Activated CD4-positive, alpha-beta T cell treated with anti-CD3 and anti-CD28 coated beads, Interleukin-2, amount 50 U/mL, for 24 hours (primary cell): Measurements from ENCODE around the gene UGGT1.
A peak's percentile ranks its signal among the peaks of the same experiment; 100 is the strongest.

Experiments used
- DNase-seq, 2 donors: peaks; one replicate each; pipeline ENCODE4 v3.0.0-alpha.2; 2020; ENCODE audit warnings: low read depth in 1 of 2, low spot score in 1 of 2

UGGT1 gene

DNA sequence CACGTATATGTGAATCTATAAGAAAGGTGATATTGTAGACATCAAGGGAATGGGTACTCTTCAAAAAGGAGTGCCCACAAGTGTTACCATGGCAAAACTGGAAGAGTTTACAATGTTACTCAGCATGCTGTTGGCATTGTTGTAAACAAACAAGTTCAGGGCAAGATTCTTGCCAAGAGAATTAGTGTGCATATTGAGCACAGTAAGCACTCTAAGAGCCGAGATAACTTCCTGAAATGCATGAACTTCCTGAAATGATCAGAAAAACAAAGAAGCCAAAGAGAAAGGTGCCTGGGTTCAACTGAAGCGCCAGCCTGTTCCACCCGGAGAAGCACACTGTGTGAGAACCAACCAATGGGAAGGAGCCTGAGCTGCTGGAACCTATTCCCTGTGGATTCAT, 126.7 kb downstream of the UGGT1 start:
- DNase-seq = no peak

- DNase-seq = no peak
Measured at GRCh38 chr2:128219891-128220290, 128.9 kb downstream of the UGGT1 start.

- DNase-seq = no peak
Measured at GRCh38 chr2:128227862-128228261, 136.9 kb downstream of the UGGT1 start.

DNA sequence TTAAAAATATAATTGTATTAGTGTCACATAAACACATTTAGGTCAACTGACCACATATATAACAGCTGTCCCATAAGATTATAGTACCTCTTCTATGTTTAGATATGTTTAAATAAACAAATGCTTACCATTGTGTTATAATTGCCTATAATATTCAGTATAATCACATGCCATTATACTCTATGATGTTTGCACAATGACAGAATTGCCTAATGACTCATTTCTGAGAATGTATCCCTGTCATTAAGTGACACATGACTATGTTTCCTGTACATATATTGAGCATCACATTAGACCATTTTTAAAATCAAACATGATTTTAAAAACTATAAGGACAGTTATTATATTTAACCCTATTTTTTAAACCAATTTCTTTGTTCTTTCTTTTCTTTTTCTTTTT, 137.9 kb downstream of the UGGT1 start:
- DNase-seq = no peak

DNA sequence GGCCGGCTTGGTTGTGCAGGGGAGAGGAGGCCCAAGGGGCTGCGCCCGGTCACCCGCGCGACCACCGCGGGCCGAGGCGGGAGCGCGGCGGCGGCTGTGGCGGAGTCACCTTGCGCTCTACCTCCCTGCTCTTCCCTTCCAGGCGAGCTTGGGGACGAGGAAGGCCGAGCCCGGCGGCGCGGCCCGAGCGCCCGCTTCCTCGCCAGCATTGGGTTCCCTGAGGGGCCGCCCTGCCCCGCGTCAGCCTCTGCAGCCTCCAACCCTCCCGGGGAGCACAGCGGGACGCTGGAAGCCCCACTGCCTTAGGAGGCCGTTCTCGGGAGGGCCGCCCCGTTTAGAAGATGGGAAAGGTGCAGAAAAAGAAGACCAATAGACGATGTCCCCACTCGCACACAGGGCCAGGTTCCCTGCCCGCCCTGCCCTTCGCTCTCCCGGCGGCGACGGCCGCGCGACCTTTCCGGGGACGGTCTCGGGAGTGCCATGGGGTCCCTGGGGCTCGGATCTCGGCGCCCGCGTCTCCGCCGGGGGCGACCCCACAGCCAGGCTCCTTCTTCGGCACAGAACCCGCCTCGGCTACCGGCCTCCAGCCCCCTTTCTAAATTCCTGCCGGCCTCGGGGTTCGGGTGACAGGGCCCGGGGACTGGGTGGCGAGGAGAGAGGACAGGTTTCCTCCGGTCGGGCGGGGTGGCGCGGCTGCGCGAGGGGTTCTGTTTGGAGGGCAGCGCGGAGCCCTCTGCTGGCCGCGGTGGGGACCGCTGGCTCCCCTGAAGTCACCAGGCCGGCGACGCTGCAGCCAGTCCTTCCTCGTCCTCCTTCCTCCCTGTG, 142.2 kb downstream of the UGGT1 start:
- DNase-seq = peak; percentile 65 to 79

DNA sequence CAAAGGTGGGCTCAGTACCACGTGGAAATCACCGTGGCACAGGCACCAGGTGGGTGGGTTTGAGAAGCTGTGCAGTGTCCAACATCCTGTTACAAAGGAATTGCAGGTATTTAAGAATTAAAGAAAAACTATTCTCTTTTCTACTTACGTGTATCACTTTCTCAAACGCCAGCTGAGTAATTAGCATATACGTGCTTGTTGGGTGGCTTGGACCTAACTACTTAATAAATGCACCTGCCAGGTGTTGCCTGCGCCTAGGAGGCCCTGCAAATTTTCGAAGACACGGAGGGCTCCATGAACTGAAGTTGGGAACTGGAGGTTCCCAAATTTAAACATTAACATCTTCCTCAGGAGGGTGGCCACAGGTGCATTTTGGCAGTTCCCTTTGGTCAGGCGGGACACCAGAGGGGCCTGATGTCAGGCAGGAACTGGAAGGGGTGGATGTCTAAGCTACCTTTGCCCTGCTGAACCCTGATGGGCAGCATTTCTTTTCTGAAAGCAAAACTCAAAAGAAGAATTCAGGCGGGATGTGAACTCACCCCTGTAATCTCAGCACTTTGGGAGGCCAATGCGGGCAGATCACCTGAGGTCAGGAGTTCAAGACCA, 142.9 kb downstream of the UGGT1 start:
- no peak for DNase-seq

GRCh38 chr2:128234613-128235012, 143.6 kb downstream of the UGGT1 start:
- DNase-seq = no peak

- DNase-seq = no peak
Measured at GRCh38 chr2:128235581-128235980, 144.6 kb downstream of the UGGT1 start.

GRCh38 chr2:128236491-128237035, 145.6 kb downstream of the UGGT1 start:
- no peak for DNase-seq

- no peak for DNase-seq
Measured at GRCh38 chr2:128237081-128237534, 146.1 kb downstream of the UGGT1 start.

DNA sequence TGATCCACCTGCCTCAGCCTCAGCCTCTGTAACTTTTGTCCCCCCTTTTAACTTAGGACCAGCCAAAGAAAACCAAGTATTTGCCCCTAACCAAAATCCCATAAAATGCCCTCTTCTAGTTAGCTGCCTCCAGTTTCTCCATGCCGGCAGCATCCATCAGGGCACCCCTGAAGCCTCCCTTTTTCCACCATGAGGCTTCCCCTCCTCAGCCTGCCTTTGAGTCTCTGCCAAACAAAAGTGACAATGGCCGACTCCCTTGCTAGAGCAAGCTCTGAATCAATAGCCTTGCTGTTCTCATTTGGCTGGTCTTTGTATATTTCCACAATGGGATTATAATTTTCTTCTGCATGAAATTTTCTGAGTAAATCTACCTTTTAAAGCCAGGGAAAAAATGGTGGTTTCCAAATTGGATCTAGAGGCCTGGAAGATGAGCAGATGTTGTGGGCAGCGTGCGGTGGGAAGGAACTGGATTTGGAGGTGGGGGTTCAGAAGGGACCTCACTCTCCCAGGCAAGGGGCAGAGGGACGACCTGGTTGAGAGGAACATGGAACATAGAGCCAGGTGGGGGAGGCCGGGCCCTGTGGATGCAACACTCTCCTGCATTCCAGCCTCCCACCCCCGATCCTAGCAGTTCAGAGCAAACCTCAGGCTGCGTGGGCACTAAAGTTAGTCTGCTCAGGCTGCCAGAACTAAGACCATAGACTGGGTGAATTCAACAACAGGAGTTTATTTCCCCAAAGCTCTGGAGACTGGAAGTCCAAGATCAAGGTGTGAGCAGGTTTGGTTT, 147.1 kb downstream of the UGGT1 start:
- DNase-seq = no peak

DNA sequence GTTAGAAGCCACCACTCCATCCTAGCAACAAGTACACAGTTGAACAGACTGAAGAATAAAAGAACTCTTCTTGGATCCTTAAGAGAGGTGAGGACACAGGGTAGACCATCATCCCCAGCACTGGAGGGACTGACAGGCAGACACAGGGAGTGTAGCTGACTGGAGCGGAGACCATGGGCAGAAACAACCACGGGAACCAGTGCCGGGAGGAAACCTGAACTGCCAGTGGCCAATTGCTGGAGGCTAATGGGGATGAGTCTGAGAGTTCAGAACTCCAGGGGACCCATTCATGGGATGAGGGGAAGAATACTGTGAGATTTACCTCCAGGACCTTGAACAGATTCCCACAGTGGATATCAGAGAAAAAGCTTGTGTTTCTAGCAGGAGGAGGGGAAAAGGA, 150.9 kb downstream of the UGGT1 start:
- no peak for DNase-seq
